Adipocyte (in vitro differentiated cells): Measurements from ENCODE around the gene GLTPD2.

Source experiments
- DNase-seq: peaks from one replicate; pipeline ENCODE4 v3.0.0-alpha.2; 2015; ENCODE audit warnings: low read depth
- H3K27me3 ChIP-seq: replicated peaks from 2 replicates; pipeline ENCODE4 v1.7.0; 2013; ENCODE audit warnings: mild to moderate bottlenecking, low read length, moderate library complexity; ENCODE audit not compliant: control insufficient read depth, insufficient read depth
- H3K36me3 ChIP-seq: 2 replicates; pipeline ENCODE4 v1.7.0; 2013; ENCODE audit warnings: low read length, mild to moderate bottlenecking, moderate library complexity; ENCODE audit not compliant: control insufficient read depth, insufficient read depth, severe bottlenecking
- H3K4me1 ChIP-seq: 2 replicates; pipeline ENCODE4 v1.7.0; 2013; ENCODE audit warnings: mild to moderate bottlenecking, low read length, moderate library complexity; ENCODE audit not compliant: control insufficient read depth, insufficient read depth
- H3K4me3 ChIP-seq: 2 replicates; pipeline ENCODE4 v1.7.0; 2013; ENCODE audit warnings: mild to moderate bottlenecking, low read length, moderate library complexity
- H3K9ac ChIP-seq: 2 replicates; pipeline ENCODE4 v1.7.0; 2013; ENCODE audit warnings: mild to moderate bottlenecking, low read length, moderate library complexity
- H3K9me3 ChIP-seq: 2 replicates; pipeline ENCODE4 v1.7.0; 2013; ENCODE audit warnings: mild to moderate bottlenecking, low read length, moderate library complexity; ENCODE audit not compliant: control insufficient read depth

The GLTPD2 gene

DNA sequence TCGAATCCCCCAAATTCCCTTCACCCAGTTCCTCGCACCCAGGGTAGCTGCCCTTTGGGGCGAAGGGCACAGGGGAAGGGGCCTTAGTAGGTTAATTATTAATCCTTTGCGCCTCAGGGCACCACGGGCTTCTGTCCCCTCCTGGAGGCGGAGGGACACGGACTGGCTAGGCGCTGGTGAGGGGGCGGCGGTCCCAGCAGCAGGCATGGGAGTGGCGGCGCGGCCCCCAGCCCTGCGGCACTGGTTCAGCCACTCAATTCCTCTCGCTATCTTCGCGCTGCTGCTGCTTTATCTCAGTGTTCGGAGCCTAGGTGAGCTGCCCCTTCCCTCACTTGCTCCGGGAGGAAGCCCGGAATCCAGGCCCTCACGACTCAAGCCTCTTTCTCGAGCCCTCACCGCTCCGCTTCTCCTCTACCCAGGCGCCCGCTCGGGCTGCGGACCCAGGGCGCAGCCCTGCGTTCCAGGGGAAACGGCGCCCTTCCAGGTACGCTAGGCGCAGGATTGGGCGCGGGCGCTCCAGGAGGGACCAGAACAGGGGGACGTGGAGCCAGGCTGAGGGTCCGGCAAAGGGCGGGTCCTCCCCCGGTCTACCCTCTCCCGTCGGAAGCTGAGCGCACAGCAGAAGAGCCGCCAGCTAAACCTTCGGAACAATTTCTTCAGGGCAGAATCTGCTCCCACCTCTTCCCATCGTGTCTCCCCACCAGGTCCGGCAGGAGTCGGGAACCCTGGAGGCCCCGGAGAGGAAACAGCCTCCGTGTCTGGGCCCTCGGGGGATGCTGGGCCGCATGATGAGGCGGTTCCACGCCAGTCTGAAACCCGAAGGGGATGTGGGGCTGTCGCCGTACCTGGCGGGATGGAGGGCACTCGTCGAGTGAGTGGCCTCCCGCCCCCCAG lies at the start of gene GLTPD2:
Gene GLTPD2, plus strand, starts transcription at position 158 of the 894 bp plus-strand sequence. Its CDS starts 48 bp downstream, at position 206.
- DNase-seq = no peak
- no peaks in the 10 kb centered on the region for H3K9me3 ChIP-seq
- H3K9ac ChIP-seq = peak within 1 kb of the TSS; percentile 89
- H3K36me3 ChIP-seq = no peaks in the 10 kb centered on the region
- peaks cover 10% of the 10 kb centered on the region for H3K27me3 ChIP-seq
- peaks cover 31% of the 10 kb centered on the region for H3K4me1 ChIP-seq
- H3K4me3 ChIP-seq = peak within 1 kb of the TSS; percentile 79

DNA sequence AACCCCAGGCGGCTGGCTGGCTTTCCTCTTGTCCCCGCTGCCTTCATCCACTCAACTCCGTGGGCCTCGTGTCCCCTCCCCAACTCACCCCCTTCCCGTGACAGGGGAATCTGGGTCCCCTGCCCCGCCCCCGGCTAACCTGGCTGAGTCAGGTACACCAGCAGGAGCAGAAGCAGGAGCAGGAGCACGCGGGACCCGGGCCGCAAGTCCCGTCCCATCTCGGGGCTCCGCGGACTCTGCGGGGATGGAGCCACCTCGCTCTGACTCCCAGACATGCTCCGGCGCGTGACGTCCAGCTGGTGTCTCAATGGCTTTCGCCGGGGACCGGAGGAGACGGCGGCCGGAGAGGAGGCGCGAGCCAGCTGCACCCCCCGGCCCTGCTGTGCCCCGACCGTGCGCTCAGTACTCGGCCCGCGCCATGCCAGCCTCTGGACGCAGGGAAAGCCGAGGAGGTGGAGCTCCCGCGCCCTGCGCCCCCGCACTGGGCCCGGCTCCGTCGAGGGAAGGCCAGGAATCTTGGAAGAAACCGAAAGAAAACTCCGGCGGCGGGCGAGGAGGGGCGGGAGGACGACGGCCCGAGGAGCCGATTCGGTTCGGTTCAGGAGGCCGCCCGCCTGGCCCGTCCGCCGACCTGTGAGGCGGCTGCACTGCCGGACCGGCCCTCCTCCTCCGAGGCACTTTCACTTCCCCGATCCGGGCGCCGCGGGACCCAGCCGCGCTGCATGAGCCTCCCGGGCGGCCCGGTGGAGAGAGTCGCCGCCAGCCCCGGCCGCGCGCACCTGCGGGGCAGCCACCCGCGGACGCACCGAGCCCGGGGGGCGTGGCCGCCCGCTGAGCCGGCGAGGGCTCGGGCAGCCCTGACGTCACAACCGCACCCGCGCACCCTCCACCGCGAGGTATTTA lies 49.4 kb upstream of the GLTPD2 start, which contains the start of the genes CXCL16 and ZMYND15:
Gene CXCL16, minus strand, starts transcription at position 807 of the 903 bp plus-strand sequence. Its CDS starts 589 bp downstream, at position 218.
Gene ZMYND15, plus strand, starts transcription at position 712 of the 903 bp plus-strand sequence. CDS start 716 bp downstream, outside the sequence.
- no peaks in the 10 kb centered on the region for H3K36me3 ChIP-seq
- peak within 1 kb of the TSS; percentile 73 for H3K9ac ChIP-seq
- peaks cover 9% of the 10 kb centered on the region for H3K4me1 ChIP-seq
- DNase-seq = peak; percentile 79
- no peaks in the 10 kb centered on the region for H3K9me3 ChIP-seq
- peak within 1 kb of the TSS; percentile 84 for H3K4me3 ChIP-seq
- H3K27me3 ChIP-seq = peaks cover 26% of the 10 kb centered on the region

DNA sequence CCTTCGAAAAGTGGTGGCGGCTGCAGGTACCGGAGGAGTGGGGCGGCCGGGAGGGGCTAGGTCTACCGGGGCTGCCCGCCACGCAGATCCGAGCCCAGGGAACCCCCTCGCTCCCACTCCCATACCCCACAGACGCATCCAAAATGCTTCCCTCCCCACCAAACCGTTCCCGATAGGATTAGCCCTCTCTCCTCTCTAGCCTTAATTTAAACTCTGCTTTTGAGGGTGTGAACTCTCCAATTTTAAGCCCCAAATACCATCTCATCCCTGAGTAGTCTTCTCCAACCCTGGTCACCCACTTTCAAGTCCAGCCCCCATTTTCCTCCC lies 48.8 kb upstream of the GLTPD2 start:
- no peak for DNase-seq
- H3K4me3 ChIP-seq = peak overlapping the region; percentile 84
- peaks cover 9% of the 10 kb centered on the region for H3K4me1 ChIP-seq
- H3K9ac ChIP-seq = peak overlapping the region; percentile 73
- H3K36me3 ChIP-seq = no peaks in the 10 kb centered on the region
- H3K9me3 ChIP-seq = no peaks in the 10 kb centered on the region
- H3K27me3 ChIP-seq = peaks cover 32% of the 10 kb centered on the region

DNA sequence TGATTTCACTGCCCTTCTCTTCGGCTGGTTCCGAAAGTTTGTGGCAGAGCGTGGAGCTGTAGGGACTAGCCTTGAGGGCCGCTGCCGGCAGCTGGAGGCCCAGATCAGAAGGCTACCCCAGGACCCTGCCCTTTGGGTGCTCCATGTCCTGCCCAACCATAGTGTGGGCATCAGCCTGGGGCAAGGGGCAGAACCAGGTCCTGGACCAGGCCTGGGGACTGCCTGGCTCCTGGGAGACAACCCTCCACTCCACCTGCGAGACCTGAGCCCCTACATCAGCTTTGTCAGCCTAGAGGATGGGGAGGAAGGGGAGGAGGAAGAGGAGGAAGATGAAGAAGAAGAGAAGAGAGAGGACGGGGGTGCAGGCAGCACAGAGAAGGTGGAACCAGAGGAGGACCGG lies 48.2 kb upstream of the GLTPD2 start:
- Histone ChIP-seq H3K4me1 (peaks cover 9% of the 10 kb centered on the region), H3K4me3 (no peak overlapping the region), H3K9ac (no peak overlapping the region), H3K9me3 (no peaks in the 10 kb centered on the region), H3K36me3 (no peaks in the 10 kb centered on the region), H3K27me3 (peaks cover 36% of the 10 kb centered on the region)
- no peak for DNase-seq

DNA sequence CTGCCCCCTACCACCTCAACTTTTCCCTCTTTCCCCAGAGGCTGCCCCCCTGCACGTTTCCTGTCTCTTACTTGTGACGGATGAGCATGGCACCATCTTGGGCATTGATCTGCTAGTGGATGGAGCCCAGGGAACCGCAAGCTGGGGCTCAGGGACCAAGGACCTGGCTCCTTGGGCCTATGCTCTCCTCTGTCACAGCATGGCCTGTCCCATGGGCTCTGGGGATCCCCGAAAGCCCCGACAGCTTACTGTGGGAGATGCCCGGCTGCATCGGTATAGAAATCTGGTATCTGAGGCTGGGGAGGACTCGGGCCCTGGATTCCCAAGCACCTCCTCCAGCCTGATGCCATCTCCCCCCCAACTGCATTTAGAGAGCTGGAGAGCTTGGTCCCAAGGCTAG lies 47.2 kb upstream of the GLTPD2 start:
- Histone ChIP-seq H3K9ac (no peak overlapping the region), H3K36me3 (no peaks in the 10 kb centered on the region), H3K4me1 (peaks cover 6% of the 10 kb centered on the region), H3K27me3 (peaks cover 39% of the 10 kb centered on the region), H3K4me3 (no peak overlapping the region), H3K9me3 (no peaks in the 10 kb centered on the region)
- no peak for DNase-seq

DNA sequence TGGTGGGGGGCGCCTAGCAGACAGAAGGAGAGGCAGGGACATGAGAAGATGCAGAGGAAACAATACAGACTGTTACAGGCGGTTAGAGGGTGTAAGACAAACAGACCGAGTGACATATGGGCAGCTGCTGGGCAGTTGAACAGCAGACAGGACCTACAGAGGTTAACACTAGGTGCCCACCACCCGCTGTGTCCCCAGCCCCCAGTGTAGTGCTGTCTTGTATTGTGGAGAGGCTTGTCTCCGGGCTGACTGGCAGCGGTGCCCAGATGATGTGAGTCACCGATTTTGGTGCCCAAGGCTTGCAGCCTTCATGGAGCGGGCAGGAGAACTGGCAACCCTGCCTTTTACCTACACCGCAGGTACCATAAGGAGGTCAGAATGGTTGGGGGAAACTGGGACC lies 46.6 kb upstream of the GLTPD2 start:
- Histone ChIP-seq H3K4me1 (peaks cover 6% of the 10 kb centered on the region), H3K27me3 (peaks cover 39% of the 10 kb centered on the region), H3K4me3 (no peak overlapping the region), H3K36me3 (no peaks in the 10 kb centered on the region), H3K9ac (no peak overlapping the region), H3K9me3 (no peaks in the 10 kb centered on the region)
- DNase-seq = no peak

DNA sequence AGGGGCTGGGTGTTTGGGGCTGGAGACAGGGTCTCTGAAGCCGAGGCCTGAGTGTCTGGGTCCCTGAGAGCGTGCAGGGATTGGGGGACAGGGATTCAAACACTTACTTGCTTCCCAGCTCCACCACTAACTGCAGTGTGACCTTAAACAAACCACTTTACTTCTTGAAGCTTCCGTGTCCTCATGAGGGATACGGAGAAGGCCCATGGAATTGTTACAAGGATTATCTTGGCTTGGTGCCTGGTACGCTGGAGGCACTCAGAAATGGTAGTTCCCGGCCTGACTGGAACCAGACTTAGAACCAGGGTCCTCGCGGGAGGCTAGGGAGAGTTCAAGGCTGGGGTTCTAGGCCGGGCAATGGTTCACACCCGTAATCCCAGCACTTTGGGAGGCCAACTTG lies 46.1 kb upstream of the GLTPD2 start:
- no peaks in the 10 kb centered on the region for H3K9me3 ChIP-seq
- DNase-seq = no peak
- no peaks in the 10 kb centered on the region for H3K36me3 ChIP-seq
- peaks cover 39% of the 10 kb centered on the region for H3K27me3 ChIP-seq
- peaks cover 6% of the 10 kb centered on the region for H3K4me1 ChIP-seq
- H3K9ac ChIP-seq = no peak overlapping the region
- H3K4me3 ChIP-seq = no peak overlapping the region

DNA sequence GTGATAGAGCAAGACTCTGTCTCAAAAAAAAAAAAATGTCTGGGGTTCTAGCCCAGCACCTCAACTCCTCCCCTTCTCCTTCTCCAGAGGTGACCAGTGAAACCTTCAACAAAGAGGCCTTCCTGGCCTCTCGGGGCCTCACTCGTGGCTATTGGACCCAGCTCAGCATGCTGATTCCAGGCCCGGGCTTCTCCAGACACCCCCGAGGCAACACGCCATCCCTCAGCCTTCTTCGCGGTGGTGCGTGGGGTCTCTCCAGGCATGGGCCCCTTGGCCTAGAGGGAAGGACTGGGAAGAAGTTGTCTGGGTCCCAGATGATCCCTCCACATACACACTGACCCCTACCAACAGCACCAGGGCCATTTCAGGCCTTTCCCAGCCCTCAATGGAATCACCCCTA lies 45.5 kb upstream of the GLTPD2 start:
- no peak overlapping the region for H3K4me3 ChIP-seq
- H3K9me3 ChIP-seq = no peaks in the 10 kb centered on the region
- H3K36me3 ChIP-seq = no peaks in the 10 kb centered on the region
- DNase-seq = no peak
- peaks cover 36% of the 10 kb centered on the region for H3K27me3 ChIP-seq
- peaks cover 6% of the 10 kb centered on the region for H3K4me1 ChIP-seq
- no peak overlapping the region for H3K9ac ChIP-seq

DNA sequence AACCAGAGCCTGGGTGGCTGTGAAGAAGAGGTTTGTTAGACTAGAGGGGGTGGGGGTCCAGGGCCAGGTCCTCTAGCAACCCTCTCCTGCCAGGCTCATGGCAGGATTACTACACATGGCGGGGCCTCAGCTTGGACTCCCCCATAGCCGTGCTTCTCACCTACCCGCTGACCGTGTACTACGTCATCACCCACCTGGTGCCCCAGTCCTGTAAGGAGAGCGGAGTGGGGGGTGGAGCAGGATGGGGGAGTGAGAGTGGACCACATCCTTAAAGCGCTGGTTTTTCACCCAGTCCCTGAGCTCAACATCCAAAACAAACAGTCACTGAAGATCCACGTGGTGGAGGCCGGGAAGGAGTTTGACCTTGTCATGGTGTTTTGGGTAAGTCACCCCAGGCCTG lies 44.9 kb upstream of the GLTPD2 start:
- no peak for DNase-seq
- Histone ChIP-seq H3K36me3 (no peaks in the 10 kb centered on the region), H3K4me3 (no peak overlapping the region), H3K9me3 (no peaks in the 10 kb centered on the region), H3K4me1 (peaks cover 3% of the 10 kb centered on the region), H3K9ac (no peak overlapping the region), H3K27me3 (peaks cover 32% of the 10 kb centered on the region)

DNA sequence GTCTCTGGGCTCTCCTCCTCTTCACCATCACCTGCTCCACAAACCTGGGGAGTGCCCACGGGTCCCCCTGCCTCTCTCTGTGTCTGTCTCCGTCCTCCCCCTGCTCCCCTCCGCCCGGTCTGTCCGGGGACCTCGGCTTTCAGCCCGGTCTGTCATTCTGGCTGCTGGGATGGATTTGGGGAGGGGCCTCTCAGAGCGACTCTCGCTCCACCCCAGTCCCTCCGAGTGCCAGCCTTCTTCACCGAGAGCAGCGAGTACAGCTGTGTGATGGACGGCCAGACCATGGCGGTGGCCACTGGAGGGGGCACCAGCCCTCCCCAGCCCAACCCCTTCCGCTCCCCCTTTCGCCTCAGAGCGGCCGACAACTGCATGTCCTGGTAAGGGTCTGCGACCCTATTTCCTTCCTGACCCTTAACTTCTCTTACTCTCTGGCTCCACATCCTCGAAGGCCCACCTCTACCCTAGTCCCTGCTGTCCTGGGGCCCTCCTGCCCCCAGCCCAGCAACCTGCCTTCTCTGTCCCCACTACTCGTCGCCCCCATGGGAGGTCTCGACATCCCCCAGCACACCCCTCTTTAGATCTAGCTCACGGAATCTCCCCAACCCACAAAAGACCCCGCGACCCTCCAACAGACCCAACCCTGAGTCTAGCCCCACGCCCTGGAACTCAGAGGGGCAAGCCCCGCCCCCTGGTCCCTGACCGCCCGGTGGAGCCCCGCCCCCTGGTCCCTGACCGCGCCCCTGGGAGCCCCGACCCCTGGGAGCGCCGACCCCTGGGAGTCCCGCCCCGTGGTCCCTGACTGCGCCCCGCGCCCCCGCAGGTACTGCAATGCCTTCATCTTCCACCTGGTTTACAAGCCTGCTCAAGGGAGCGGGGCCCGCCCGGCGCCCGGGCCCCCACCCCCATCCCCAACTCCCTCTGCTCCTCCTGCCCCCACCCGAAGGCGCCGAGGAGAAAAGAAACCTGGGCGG lies 43.5 kb upstream of the GLTPD2 start:
- H3K4me1 ChIP-seq = no peaks in the 10 kb centered on the region
- no peaks in the 10 kb centered on the region for H3K9me3 ChIP-seq
- DNase-seq = no peak
- H3K27me3 ChIP-seq = peaks cover 35% of the 10 kb centered on the region
- H3K36me3 ChIP-seq = no peaks in the 10 kb centered on the region
- no peak overlapping the region for H3K9ac ChIP-seq
- no peak overlapping the region for H3K4me3 ChIP-seq
